ENCODE results near the gene ZNF726.
A peak's percentile ranks its signal among the peaks of the same experiment; 100 is the strongest.
"Not testable (repeated sequence)": the region's sequence is repeated elsewhere in the genome, so short reads cannot be mapped to it uniquely, and the experiment has no call there.

ZNF726 gene

DNA sequence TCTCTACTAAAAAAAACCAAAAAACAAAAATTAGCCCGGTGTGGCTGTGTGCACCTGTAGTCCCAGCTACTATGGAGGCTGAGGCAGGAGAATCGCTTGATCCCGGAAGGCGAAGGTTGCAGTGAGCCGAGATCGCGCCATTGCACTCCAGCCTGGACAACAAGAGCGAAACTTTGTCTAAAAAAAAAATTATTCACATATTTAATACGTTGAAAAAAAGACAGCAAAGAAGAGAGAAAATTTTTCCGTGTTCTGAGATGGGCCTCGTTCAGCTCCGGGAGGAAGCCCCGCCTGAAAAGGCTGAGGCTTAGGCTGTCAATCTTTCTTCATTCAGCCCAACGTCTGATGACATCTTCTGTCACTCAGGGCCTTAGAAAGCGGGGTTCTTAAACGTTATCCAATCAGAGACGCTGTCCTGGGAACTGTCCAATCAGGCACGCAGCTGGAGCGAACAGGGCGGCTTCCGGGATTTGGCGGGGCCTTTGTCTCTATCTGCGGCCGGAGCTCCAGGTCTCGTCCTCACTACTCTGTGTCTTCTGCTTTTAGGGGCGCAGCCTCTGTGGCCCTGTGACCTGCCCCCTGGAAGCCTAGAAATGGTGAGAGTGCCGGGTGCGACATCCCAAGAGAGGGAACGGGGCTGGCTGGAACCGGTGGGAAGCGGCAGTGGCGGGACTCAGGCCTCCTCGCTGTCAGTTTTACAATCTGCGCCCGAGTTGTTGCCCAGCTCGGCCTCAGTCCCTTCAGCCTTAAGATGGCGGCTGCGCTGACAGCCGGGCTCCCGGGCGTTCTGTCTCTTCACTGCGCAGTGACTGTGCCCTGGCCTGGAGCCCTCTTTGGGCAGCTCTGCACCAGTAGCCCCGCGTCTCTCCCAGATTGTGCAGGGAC is at the start of gene ZNF726:
ZNF726 (plus strand) TSS at position 485 of the 885 bp plus-strand sequence; CDS start at position 594, 109 bp downstream.
- peak; percentile 73 to 81 for DNase-seq (ENCODE audit: low read depth in 2 of 2)

DNA sequence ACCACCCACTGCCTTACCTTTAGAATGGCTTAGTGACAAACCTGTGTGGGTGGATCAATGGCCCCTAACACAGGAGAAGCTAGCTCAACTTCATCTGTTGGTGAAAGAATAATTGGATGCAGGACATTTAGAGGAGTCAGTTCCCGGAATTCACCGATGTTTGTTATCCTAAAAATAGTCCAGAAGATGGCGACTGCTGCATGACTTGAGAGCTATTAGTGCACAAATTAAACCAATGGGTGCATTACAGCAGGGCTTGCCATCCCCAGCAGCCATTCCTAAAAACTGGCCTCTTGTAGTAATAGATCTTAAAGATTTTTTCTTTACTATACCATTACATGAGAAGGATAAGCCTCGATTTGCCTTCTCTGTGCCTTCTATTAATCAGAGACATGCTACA is 46.8 kb upstream of the ZNF726 start:
- DNase-seq (ENCODE audit: low read depth in 2 of 2) = no peak

DNA sequence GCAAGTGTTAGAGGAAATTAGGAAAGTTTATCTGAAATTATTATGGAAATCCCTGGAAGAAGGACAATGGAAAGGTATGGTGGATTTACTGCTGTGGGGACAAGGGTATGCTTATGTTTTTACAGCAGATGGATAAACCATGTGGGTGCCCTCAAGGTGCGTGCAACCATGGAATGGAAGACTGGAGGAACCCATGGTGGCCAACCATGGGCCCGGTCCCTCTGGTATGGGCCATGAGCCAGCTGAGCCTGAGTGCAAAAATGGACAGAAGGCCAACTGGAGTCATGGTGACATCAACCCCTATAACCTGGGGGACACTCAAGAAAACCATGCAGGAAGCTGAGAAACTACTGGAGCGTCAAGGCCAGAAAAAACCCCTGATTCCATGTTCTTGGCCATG is 46.1 kb upstream of the ZNF726 start:
- DNase-seq (ENCODE audit: low read depth in 2 of 2) = no peak

DNA sequence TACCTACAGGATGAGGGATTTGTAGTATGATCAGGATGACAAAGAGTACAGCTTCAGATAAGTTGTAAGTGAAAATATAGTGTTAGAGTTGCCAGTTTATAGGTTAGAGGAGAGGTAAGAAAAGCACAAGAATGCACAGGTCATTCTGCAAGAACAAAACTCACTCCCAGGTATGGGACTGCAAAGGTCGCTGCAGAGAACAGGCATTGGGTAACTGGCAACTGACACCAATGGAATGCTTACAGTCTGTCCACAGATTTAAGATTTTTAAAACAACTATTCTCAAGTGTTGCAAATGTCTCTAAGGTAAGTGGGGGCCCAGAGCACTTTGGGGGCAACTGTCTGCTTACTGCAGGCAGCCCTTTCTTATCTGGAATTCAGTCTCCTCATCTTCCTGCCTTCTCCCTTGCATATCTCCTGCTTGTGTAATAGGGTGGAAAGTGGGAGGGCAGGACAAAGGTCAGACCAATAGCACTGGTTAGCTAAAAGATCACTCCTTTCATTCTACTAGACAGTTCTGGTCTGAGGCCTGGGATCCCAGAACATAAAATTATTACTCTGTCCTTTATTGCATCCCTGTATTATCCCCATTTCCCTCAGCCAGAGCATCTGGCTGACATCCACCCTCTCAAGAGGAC is 42.3 kb upstream of the ZNF726 start:
- DNase-seq (ENCODE audit: low read depth in 2 of 2) = no peak

DNA sequence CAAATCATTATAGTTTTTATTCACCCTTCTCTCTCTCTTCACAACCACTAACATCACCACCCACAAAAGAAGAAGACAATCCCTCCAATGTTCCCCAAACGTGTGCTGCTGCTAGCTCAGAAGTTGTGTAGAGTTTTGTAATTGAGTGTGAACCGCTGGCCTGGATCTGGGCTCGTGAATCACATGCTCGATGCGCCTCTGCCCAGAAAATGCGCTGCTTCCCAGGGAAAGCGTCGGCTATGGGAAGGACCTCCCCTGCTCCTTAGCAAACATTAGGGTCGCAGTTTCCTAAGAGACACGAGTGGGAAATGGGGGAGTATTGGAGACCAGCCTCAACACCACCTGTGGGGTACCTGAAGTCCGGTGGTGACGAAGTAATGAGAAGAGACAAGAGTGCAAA is 38.4 kb upstream of the ZNF726 start:
- DNase-seq (ENCODE audit: low read depth in 2 of 2) = no peak

DNA sequence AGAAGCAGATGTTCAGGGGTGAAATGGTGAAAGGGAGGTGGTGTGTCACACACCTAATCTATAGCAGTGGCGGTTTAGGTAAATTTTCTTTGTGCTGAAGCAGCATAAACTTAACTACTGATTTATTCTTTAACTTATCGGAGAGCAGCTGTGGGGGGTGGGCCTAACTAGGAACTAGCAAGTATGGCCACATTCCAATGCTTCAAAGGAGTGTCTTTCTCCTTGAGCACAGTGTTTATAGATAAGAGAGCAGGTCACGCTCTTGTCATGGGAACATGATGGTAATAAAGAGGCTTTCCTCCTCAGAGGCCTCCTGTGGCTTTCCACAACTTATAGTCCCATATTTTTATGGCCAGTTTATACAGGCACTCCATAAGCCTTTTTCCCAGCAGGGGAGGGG is 37.9 kb upstream of the ZNF726 start:
- DNase-seq (ENCODE audit: low read depth in 2 of 2) = not testable (repeated sequence)

DNA sequence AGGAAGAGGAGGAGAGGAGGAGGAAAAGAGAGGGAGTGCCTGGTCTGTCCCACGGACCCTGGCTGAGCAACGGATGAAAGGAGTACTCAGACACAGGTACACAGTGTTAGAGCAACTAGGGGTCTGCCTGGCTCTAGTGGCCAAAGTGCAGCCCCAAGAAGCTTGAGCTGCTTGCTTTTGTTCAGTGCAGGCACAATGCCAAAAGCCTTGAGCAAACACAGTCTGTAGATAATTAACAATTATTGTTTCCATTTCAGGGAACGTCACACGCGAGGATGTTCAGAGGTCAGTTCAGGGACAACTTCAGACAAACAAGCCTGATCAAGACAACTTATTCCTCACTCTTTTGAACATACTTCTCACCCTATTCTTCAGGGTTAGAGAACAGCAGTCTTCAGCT is 32.2 kb upstream of the ZNF726 start:
- no peak for DNase-seq (ENCODE audit: low read depth in 2 of 2)

DNA sequence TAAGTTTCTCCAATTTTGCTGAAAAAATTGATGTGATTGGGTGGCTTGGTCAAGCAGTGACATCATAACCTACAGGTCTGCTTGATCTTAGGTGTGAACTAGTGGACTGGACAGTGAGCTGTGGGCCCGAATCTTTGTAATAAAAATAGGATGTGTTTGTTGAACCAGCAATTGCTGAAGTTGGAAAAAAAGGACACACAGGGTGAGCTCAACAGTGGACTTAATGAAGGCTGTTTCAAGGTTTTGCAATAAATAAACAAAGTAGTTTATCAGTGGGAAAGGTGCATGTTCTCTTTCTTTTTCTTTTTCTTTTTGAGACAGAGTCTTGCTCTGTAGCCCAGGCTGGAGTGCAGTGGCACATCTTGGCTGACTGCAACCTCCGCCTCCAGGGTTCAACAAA is 30.3 kb upstream of the ZNF726 start:
- DNase-seq (ENCODE audit: low read depth in 2 of 2) = no peak

DNA sequence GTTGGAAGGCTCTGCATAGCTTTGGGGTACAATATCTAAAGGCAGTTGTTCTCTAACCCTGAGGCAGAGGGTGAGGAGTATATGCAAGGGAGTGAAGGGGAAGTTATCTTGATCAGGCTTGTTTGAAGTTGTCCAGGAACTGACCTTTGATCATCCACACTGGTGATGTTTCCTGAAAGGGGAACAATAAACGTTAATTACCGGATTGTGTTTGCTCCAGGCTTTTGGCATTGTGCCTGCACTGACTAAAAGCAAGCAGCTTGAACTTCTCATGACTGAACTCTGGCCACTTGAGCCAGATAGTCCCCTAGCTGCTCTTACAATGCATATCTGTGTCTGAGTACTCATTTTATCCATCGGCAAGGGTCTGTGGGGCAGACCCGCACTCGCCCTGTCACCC is 27.0 kb upstream of the ZNF726 start:
- DNase-seq (ENCODE audit: low read depth in 2 of 2) = no peak

DNA sequence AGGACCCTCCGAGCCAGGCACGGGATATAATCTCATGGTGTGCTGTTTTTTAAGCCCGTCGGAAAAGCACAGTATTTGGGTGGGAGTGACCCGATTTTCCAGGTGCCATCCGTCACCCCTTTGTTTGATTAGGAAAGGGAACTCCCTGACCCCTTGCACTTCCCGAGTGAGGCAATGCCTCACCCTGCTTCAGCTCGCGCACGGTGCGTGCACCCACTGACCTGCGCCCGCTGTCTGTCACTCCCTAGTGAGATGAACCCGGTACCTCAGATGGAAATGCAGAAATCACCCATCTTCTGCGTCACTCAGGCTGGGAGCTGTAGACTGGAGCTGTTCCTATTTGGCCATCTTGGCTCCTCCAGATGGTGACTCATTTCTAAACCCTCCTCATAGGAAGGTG is 18.6 kb upstream of the ZNF726 start:
- not testable (repeated sequence) for DNase-seq (ENCODE audit: low read depth in 2 of 2)

DNA sequence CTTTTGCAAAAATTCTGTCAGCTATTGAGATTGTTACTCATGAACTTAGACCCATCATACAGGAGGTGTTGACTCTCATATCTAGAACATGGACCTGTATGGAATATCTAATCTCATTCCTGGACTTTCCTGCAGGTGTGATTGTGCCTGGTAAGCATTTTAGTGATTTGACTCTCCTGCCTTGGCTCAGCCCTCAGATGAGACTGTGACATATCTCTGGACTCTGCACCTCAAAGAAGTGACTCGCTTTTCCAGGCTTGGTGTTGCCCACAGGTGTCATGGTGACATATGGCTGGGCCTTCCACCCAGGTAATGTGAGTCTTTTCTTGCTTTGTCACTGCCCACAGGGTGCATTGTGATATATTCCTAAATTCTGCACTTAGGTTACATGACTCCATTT is 17.8 kb upstream of the ZNF726 start:
- DNase-seq (ENCODE audit: low read depth in 2 of 2) = no peak

DNA sequence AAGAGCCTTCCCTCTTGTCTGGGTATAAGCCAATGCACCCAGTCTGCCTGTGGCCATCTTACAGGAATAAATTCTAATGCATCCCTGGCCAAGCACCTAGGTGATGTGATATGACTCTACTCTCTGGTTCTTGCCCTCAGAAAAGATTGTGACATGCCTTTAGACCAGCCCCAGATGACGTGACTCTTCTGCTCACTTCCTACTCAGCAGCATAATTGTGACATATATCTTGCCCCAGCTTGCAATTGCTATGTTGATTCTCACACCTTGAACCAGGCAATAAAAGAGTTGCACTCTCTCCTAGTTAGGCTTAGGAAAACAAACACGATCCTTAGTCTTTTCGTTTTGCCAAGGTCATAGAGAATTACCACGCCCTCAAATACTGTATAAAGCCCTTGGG is 13.3 kb upstream of the ZNF726 start:
- DNase-seq (ENCODE audit: low read depth in 2 of 2) = no peak

DNA sequence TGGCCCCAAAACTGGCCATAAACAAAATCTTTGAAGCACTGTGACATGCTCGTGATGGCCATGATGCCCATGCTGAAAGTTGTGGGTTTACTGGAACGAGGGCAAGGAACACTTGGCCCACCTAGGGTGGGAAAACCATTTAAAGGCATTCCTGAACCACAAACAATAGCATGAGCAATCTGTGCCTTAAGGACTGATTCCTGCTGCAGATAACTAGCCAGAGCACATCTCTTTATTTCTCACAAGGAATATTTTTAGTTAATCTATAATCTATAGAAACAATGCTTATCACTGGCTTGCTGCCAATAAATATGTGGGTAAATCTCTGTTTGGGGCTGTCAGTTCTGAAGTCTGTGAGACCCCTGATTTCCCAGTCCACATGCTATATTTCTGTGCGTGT is 10.3 kb upstream of the ZNF726 start:
- no peak for DNase-seq (ENCODE audit: low read depth in 2 of 2)

DNA sequence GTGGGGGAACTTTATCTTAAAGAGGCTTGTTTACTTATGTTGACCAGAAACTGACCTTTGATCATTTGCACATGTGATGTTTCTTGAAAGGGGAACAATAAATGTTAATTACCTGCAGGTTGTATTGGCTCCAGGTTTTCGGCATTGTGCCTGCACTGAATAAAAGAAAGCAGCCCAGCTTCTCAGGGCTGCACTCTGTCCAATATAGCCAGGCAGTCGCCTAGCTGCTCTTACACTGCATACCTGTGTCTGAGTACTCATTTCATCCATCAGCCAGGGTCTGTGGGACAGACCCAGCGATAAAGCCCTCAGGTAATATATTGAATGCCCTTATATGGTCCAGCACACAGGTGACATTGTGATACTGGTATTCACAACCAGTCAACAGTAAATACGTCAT is 8.9 kb upstream of the ZNF726 start:
- no peak for DNase-seq (ENCODE audit: low read depth in 2 of 2)

DNA sequence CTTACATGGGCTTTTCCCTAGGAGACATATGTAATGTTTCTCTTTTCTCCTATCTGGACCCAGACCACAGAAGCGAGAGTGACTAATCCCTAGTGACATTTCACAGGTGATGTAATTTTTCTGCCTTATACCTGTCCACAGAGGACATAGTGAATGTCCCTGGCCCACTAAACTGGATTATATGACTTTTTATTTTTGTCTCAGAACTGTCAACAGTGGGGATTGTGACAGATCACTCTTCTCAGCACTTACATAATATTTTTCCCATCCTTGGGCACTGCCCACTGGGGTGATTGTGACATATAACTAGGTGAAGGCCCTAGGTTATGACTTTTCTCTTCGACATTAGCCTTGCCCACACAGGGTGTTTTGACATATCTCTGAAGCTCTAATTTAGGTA is 7.9 kb upstream of the ZNF726 start:
- no peak for DNase-seq (ENCODE audit: low read depth in 2 of 2)

DNA sequence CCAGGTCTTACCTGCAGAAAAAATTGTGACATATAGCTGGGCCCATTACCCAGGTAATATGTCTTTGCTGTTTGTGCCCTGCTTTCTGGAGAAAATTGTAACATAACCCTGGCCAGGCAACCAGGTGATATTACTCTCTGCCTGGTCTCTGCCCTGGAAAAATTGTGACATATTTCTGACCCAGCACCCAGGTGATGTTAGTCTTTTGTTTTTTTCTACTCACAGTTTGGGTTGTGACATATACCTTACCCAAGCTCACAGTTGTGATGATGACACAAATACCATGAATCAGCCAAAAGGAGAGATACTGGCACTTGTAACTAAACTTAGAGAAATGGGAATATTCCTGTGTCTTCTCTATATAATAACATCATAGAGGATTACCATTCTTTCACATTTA is 6.5 kb upstream of the ZNF726 start:
- no peak for DNase-seq (ENCODE audit: low read depth in 2 of 2)

DNA sequence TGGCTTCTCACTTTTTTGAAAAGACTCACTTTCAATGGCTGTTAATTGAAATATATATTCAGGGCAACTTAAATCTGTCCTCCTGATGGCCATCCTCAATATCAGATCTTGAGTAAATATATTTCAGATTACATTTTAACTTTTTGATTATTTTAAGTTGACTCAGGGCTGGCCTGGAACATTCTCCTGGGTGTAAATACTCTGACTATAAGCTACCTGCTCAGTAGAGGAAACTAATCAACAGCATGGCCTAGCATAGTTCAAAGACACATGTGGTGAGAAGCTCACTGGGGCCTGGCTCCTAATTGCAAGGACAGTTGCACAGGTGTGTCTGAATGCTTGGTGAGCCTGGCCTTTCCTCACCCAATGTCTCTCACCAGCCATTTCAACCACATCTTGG is 5.5 kb upstream of the ZNF726 start:
- DNase-seq (ENCODE audit: low read depth in 2 of 2) = no peak

DNA sequence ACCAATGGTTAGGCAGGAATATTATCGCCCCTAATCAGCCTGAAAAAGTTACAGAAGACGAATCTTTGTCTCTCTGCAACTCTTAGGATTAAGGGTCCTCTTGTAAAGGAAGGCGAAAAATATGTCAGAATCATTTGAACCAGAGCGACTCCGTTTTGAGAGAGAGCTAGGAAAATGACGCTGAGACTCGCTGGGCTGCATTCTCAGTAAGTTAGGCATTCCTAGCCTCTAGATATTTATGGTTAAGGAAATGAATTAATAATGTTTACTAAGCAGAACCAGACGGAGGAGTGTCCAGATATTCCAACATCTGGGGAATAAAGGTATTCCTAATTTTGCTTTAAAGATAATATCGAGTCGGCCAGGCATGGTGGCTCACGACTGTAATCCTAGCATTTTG is 755 bp upstream of the ZNF726 start:
- no peak for DNase-seq (ENCODE audit: low read depth in 2 of 2)

DNA sequence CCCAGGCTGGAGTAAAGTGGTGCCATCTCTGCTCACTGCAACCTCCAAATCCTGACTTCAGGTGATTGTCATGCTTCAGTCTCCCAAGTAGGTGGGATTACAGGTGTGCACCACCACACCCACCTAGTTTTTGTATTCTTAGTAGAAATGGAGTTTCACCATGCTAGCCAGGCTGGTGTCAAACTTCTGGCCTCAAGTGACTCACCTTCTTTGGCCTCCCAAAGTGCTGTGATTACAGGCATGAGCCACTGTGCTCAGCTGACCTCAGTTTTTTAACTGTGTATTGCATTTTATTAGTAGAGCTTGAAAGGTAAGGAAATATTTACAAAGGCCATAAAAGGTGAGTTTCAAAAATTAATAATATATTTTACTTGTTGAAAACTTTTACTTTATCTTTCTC is 2.3 kb downstream of the ZNF726 start:
- no peak for DNase-seq (ENCODE audit: low read depth in 2 of 2)

DNA sequence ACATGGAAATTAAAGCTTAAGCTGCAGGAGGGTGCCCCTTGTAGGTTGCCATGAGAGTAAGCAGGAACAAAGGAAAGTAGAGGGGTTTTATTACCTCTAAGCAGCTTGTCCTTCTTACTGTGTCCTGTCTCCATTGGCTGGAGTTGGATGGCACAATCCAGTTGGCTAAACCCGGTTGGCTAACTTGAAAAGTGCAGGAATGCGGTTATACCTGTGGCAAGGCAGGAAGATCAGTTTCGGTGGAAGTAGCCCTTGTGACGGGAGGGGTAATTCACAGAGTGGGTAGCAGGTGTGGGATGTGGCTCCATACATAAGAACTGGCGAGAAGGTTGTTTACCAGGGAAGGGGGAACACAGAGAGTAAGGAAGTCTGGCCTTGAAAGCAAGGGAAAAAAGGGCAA is 3.2 kb downstream of the ZNF726 start:
- DNase-seq (ENCODE audit: low read depth in 2 of 2) = no peak

DNA sequence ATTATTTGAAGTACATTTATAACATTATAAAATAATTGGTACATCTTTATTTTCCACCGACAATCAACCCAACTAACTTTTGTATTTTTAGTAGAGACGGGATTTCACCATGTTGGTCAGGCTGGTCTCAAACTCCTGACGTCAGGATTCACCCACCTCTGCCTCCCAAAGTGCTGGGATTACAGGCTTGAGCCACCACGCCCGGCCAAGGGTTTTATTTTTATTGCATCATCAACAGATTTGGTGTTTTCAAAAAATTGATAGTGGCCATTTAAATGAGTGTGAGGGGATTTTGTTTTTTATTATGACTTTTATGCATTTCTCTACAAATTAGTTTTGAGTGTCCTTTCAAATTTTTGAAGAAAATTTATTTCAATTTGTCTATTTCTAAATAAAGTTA is 10.6 kb downstream of the ZNF726 start:
- DNase-seq (ENCODE audit: low read depth in 2 of 2) = no peak

DNA sequence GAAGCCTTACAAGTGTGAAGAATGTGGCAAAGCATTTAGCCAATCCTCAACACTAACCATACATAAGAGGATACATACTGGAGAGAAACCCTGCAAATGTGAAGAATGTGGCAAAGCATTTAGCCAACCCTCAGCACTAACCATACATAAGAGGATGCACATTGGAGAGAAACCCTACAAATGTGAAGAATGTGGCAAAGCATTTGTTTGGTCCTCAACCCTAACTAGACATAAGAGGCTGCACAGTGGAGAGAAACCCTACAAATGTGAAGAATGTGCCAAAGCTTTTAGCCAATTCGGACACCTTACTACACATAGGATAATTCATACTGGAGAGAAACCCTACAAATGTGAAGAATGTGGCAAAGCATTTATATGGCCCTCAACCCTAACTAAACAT is 18.2 kb downstream of the ZNF726 start:
- no peak for DNase-seq (ENCODE audit: low read depth in 2 of 2)

DNA sequence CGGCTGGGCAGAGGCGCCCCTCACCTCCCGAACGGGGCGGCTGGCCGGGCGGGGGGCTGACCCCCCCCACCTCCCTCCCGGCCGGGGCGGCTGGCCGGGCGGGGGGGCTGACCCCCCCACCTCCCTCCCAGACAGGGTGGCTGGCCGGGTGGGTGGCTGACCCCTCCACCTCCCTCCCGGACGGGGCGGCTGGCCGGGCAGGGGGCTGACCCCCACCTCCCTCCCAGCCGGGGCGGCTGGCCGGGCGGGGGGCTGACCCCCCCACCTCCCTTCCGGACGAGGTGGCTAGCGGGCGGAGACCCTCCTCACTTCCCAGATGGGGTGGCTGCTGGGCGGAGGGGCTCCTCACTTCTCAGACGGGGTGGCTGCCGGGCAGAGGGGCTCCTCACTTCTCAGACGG is 22.3 kb downstream of the ZNF726 start:
- DNase-seq (ENCODE audit: low read depth in 2 of 2) = not testable (repeated sequence)

All from stimulated activated CD4-positive, alpha-beta T cell treated with anti-CD3 and anti-CD28 coated beads, Interleukin-4, amount 100 ng/mL, for 48 hours (primary cell).